DMS 273 (cell line): Measurements from ENCODE around the gene ITPR3.

Source experiments
- DNase-seq: peaks from one replicate; lab custom pipeline; 2025; ENCODE audit not compliant: unreplicated experiment; lab: John Stamatoyannopoulos, UW

The ITPR3 gene

GRCh38 chr6:33683576-33684427 is 62.7 kb downstream of the ITPR3 start:
- peak; percentile 23 for DNase-seq

GRCh38 chr6:33684428-33684896 is 63.3 kb downstream of the ITPR3 start:
- DNase-seq: no peak

- DNase-seq: no peak
Measured at GRCh38 chr6:33684983-33685382, 63.9 kb downstream of the ITPR3 start.

- no peak for DNase-seq
Measured at GRCh38 chr6:33685411-33686224, 64.5 kb downstream of the ITPR3 start.

GRCh38 chr6:33686225-33686924 is 65.3 kb downstream of the ITPR3 start:
- no peak for DNase-seq

- DNase-seq: no peak
Measured at GRCh38 chr6:33686981-33687975, 66.2 kb downstream of the ITPR3 start.

- no peak for DNase-seq
Measured at GRCh38 chr6:33688006-33688405, 66.9 kb downstream of the ITPR3 start.

GRCh38 chr6:33688451-33689147 is 67.5 kb downstream of the ITPR3 start:
- DNase-seq: no peak

- no peak for DNase-seq
Measured at GRCh38 chr6:33689148-33689494, 68.0 kb downstream of the ITPR3 start.

GRCh38 chr6:33689879-33690278 is 68.8 kb downstream of the ITPR3 start:
- no peak for DNase-seq

- DNase-seq: no peak
Measured at GRCh38 chr6:33690766-33691165, 69.6 kb downstream of the ITPR3 start.

- no peak for DNase-seq
Measured at GRCh38 chr6:33691456-33692077, 70.4 kb downstream of the ITPR3 start.

- no peak for DNase-seq
Measured at GRCh38 chr6:33692078-33692759, 71.1 kb downstream of the ITPR3 start.

GRCh38 chr6:33692760-33693158 is 71.6 kb downstream of the ITPR3 start:
- DNase-seq: no peak

GRCh38 chr6:33693186-33694105 is 72.3 kb downstream of the ITPR3 start:
- no peak for DNase-seq

GRCh38 chr6:33694401-33694931 is 73.3 kb downstream of the ITPR3 start:
- DNase-seq: peak; percentile 98

GRCh38 chr6:33694977-33695376 is 73.9 kb downstream of the ITPR3 start:
- no peak for DNase-seq
